GM19328 (cell line): ENCODE results near the gene MAPT.
"Not testable (repeated sequence)": the region's sequence is repeated elsewhere in the genome, so short reads cannot be mapped to it uniquely, and the experiment has no call there.

Experiments
- ATAC-seq: cut with Tn5 transposase; IDR thresholded peaks from one replicate; pipeline ENCODE4 v1.9.1; 2021; ENCODE audit warnings: mild to moderate bottlenecking, moderate library complexity; ENCODE audit not compliant: unreplicated experiment

The MAPT gene

DNA sequence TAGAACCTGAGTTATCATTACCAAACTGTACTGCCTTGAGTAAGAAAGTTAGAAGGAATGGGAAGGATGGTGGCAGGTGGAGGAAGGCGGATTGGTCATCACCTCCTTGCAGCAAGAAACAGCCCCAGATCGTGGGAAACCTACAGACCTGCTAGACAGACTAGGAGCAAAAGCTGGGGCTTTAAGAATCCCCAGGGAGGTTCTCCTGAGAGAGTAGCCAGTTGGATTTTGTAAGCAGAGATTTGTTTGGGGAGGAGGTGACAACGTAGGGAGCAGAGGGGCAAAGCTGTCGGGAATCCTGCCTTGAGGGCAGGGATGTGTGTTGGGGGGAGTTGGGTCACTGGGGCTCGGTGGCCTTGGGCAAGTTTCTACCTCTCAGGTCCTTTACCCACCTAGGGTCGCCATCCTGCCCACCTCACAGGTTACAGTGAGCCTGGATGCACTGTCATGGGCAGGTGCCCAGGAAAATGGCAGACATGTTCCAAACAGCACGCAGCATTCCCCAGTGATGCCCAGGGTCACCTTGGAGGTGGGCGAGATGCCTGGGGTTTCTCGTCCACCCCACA lies 55.5 kb downstream of the MAPT start:
- no peak for ATAC-seq

- ATAC-seq = no peak
These were observed 56.5 kb downstream of the MAPT start for GRCh38 chr17:45950888-45951287.

DNA sequence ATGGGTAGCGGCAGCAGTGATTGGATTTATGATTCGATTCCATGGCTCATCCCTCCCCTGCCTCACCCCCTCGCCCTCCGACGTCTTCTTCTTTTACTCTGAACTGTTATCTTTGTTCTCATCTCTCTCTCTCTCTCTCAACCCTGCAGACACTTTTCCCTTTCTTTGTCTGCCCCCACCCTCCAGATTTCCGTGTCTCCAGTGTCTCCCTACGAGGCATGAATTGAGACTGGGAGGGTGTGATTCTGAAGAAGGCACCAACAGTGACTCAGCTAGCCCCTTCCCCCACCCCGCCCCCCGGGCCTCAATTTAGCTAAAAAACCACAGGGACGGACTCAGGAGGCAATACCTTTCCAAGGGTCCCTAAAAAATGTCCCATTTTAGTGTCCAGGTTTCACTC lies 57.0 kb downstream of the MAPT start:
- ATAC-seq = no peak

DNA sequence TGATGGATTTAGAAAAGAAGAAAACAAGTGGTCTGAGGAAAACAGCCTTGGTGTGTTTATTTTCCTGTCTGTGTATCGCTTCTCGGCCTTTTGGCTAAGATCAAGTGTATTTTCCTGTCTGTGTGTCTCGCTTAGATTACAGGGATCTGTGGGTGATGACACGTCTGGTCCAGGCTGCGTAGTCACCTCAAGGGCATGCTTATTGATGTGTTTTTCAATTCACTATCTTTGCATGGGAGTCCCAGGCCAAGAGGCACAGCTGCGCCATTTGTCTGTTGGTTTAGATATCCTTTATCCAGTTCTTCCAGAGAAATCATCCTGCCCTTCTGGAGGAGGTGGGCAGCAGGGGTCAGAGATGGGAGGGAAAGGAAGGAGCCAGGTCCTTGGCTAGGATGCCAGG lies 57.6 kb downstream of the MAPT start:
- ATAC-seq = no peak

DNA sequence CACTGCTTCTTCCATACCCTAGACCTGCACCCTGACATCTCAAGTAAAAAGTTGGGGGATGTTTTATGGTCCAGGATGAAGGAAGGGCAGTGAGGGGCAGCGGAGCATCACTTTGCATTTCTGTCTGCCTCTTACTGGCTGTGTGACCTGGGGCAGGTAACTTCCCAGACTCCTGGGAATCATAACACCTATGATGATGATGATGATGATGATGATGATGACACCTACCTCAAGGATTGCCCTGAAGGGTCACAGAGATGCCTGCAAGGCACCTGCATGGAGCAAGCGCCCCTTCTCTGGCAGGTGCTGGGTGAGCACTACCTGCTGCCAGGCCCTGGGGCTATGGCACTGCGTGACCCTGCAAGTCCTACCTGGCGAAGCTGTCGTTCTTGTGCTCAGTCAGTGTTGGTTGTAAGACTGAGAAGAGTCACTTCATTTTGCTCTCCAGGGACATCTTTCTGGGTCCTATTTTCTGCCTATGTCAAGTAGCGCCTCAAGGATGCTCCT lies 58.5 kb downstream of the MAPT start:
- no peak for ATAC-seq

DNA sequence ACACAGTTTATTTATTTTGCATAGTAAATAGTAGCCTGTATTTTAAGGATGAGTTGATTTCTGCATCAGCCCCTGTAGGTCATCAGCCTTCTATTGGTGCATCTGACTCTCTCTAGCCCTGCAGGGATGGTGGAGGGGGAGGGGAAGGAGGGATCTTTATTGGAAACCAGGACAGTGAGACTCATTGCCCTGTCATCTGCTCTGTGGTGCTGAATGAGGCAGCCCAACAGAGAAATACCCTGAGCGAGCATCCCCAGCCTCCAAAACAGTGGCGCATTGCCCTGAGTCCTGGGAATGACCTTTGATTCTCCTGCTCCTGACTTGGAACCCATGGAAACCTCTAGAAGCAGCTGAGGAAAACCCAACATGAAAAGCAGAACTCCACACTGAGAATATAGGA lies 59.2 kb downstream of the MAPT start:
- no peak for ATAC-seq

DNA sequence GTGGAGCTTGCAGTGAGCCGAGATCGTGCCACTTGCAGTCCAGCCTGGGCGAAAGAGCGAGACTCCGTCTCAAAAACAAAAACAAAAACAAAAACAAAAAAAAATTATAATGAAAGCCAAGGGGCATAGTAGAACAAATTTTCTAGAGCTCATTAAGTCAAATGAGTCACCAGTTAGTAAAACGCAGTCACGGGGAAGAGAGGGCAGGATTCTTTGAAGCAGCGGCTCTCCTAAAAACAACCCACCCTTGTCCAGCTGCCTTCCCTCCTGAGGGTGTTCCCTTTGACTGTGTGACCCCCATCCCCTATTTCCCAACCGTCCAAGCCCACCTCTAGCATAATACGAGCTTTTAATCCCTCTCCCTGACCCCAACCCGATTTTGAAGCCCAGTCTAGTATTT lies 60.6 kb downstream of the MAPT start:
- no peak for ATAC-seq

DNA sequence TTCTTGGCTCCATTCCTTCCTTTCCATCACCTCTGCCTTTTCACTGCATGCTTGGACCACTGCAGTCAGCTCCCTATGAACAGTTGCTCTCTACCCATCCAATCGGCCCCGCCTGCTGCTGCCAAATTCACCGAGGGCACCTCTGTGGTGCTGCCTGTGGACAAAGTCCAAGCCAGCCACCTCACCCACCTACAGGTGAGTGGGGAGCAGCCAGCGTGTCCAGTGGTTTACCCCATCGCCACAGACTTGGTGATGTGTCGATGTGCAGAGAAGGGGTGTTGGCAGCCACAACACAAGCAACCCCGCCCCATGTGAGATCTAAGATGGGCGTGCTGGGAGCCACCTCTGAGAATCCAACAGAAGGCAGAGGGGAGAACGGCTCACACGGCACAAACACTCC lies 61.0 kb downstream of the MAPT start:
- no peak for ATAC-seq

DNA sequence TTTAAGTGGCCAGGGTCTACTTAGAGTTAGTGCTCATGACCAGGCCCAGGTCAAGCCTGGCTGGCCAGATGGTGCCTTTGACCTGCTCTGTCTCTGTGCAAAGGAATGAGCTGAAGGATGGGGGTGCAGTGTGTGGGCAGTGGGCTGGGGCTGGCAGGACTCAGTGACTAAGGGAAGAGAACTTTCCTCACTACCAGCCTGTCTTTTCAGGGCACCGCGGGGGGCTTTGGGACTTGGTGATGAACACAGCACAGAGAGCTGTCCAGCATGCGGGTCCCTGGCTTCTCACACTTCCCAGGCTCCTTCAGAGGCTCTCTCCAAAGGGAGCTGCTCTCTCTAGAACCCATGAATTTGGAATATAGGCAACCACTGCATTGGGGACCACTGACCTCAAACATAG lies 61.7 kb downstream of the MAPT start:
- no peak for ATAC-seq

DNA sequence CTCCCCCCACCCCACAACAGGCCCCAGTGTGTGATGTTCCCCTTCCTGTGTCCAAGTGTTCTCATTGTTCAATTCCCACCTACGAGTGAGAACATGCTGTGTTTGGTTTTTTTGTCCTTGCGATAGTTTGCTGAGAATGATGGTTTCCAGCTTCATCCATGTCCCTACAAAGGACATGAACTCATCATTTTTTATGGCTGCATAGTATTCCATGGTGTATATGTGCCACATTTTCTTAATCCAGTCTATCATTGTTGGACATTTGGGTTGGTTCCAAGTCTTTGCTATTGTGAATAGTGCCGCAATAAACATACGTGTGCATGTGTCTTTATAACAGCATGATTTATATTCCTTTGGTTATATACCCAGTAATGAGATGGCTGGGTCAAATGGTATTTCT lies 62.4 kb downstream of the MAPT start:
- not testable (repeated sequence) for ATAC-seq

GRCh38 chr17:45958307-45958706 lies 64.0 kb downstream of the MAPT start:
- no peak for ATAC-seq

DNA sequence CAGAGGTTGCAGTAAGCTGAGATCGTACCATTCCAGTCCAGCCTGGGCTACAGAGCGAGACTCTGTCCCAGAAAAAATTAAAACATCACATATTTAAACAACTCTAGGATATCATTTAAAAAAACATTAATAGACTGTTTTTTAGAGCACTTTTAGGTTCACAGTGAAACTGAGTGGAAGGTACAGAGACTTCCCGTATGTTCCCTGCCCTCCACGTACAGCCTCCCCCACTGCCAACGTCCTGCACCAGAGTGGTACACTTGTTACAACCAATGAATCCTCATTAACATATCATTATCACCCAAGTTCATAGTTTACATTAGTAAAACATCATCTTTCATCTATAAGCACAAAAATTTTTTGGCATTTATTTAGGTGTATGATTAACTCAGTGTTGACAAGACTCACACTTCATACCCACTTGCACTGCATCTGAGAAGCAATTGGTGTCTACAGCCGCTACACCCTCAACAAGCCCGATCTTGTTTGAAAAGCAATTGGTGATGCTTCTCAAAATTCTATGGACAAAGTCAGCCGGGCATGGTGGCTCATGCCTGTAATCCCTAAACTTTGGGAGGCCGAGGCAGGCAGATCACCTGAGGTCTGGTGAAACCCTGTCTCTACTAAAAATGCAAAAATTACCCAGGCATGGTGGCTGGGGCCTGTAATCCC lies 64.8 kb downstream of the MAPT start:
- ATAC-seq = no peak

DNA sequence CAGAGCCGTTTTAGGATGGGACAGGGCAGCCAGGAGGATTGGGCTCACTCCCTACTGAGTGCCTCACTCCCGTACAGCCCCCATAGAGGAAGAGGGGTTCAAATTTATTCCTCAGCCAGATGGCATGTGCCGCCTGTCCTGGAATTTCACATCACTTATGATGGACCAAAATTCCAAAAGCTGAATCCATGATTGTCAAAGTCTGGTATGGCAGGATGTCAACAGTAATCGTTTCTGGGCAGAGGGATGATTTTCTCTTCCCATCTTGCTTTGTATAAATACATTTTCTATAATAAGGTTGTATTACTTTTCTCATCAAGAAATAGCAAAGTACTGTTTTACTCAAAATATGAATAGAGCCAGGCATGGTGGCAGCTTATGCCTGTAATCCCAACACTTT lies 66.0 kb downstream of the MAPT start:
- no peak for ATAC-seq

DNA sequence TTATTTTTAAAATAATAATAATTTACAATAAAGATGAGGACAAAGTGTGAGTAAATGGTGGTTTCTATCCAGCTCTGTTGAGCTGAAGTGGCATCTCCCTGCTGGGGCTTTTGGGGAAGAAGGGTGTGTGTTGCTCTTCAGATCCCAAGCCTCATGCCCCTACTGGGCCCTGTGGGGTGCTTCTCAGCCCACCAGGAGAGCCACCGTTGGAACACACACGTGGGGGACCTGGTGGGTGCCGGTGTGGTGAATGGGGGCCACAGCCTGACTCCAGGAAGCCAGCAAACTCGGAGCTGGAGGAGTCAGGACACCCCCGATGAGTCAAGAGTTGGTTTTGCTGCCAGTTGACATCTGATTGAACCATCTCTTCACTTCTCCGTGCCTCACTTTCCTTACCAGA lies 66.9 kb downstream of the MAPT start:
- no peak for ATAC-seq

DNA sequence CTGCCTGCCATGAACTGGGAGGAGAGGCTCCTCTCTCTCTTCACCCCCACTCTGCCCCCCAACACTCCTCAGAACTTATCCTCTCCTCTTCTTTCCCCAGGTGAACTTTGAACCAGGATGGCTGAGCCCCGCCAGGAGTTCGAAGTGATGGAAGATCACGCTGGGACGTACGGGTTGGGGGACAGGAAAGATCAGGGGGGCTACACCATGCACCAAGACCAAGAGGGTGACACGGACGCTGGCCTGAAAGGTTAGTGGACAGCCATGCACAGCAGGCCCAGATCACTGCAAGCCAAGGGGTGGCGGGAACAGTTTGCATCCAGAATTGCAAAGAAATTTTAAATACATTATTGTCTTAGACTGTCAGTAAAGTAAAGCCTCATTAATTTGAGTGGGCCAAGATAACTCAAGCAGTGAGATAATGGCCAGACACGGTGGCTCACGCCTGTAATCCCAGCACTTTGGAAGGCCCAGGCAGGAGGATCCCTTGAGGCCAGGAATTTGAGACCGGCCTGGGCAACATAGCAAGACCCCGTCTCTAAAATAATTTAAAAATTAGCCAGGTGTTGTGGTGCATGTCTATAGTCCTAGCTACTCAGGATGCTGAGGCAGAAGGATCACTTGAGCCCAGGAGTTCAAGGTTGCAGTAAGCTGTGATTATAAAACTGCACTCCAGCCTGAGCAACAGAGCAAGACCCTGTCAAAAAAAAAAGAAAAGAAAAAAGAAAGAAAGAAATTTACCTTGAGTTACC lies 68.0 kb downstream of the MAPT start:
- no peak for ATAC-seq

DNA sequence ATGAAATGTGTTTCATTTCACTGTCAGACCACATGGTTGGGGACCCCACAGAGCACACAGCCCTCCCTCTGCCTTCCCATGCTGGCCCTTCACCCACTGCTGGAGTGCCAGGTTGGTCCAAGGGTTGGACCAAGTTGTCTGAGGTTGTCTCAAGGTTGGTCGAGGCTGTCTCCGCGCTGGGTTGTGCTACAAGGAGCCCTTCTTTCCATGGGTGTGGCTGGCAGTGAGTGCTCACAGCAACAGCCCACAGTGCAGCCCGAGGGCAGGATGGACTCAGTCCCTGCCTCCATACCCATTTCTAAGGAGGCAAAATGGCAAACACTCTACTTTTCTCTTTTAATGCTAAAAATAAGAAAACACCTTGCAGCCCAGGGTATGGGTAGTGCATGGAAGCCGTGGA lies 68.9 kb downstream of the MAPT start:
- ATAC-seq = no peak

DNA sequence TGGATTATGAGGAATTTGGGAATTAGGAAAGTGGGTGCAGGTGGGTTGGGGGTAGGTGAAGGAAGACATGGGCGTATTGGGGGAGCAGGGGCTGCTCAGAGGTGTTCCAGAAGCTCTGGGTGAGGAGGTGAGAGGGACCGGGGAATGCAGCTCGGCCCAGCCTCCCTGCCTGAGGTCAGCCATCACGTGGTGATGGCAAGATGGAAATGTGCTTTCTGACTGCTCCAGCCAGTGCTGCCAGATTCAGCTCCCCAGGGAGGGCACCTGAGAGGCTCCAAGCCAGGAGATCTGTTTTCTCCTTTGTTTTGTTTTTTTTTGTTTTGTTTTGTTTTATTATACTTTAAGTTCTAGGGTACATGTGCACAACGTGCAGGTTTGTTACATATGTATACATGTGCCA lies 69.5 kb downstream of the MAPT start:
- no peak for ATAC-seq

- ATAC-seq = no peak
These were observed 70.3 kb downstream of the MAPT start for GRCh38 chr17:45964634-45965033.

- ATAC-seq = no peak
These were observed 71.5 kb downstream of the MAPT start for GRCh38 chr17:45965812-45966211.

GRCh38 chr17:45966606-45967280 lies 72.4 kb downstream of the MAPT start:
- no peak for ATAC-seq

DNA sequence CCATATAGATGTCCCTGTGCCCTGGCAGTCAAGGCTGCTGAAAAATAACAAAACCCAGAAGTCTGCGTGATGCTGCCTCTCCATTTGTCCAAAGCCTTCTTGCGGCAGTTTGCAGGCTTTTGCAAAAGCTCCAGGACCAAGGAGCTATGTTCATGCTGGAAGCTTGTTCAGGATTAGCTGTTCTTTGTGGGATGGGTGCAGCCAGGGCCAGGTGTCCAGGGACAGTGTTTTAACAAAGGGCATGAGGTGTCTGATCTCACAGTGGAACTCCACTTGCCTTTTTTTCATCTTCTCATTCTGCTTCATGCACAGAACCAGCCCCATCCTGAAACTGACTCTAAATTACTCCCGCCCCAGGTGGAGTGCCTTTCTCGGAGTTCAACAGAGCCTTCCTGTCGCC lies 73.0 kb downstream of the MAPT start:
- no peak for ATAC-seq

DNA sequence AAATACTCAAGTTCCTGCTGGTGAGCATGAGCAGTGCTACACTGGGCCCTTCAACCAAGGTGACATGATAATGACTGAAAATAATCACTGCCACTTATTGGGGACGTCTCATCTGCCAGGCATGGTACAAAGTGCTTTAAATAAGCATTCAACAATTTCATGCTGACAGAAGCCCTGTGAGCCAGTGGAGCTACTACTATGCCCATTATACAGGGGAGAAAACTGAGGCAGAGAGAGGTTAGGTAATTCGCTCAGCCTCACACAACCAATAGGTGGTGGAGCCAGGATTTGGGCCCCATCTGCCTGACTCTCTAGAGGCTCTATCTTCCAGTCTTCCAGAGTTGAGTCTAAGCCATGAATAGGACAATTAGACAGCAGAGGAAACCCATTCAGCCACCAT lies 74.4 kb downstream of the MAPT start:
- no peak for ATAC-seq
